Loucy (cell line): ENCODE data around the gene BTBD18.
"Not testable (repeated sequence)": the region's sequence is repeated elsewhere in the genome, so short reads cannot be mapped to it uniquely, and the experiment has no call there.

ENCODE experiments used
- H2AFZ ChIP-seq: fragments of 200-600 bp; sonication (generic); 2 replicates; pipeline ENCODE4 v1.6.0; 2016; ENCODE audit warnings: antibody characterized with exemption, mild to moderate bottlenecking, low read length, moderate library complexity
- H3F3A ChIP-seq: fragments of 200-600 bp; 2 replicates; pipeline ENCODE4 v1.6.0; 2016; ENCODE audit warnings: antibody characterized with exemption, low read depth, mild to moderate bottlenecking
- H3K27me3 ChIP-seq: fragments of 200-600 bp; sonication (generic); 2 replicates; pipeline ENCODE4 v1.6.1; 2014; ENCODE audit warnings: low read length, mild to moderate bottlenecking; ENCODE audit not compliant: insufficient read depth, poor library complexity, severe bottlenecking
- H3K36me3 ChIP-seq: fragments of 200-600 bp; sonication (generic); 2 replicates; pipeline ENCODE4 v1.6.1; 2016; ENCODE audit warnings: low read length; ENCODE audit not compliant: insufficient read depth
- H3K4me1 ChIP-seq: fragments of 200-600 bp; sonication (generic); 2 replicates; pipeline ENCODE4 v1.5.1; 2014; ENCODE audit warnings: low read length, mild to moderate bottlenecking; ENCODE audit not compliant: insufficient read depth, poor library complexity, severe bottlenecking
- H3K4me2 ChIP-seq: fragments of 200-600 bp; sonication (generic); 2 replicates; pipeline ENCODE4 v1.6.0; 2014; ENCODE audit warnings: antibody characterized with exemption, low read length, low read depth, mild to moderate bottlenecking; ENCODE audit not compliant: poor library complexity, severe bottlenecking
- H3K4me3 ChIP-seq: fragments of 200-600 bp; sonication (generic); 2 replicates; pipeline ENCODE4 v1.5.1; 2014; ENCODE audit warnings: low read length, mild to moderate bottlenecking, mixed read lengths; ENCODE audit not compliant: poor library complexity, severe bottlenecking
- H3K79me2 ChIP-seq: fragments of 200-600 bp; sonication (generic); 2 replicates; pipeline ENCODE4 v1.6.1; 2014; ENCODE audit warnings: low read length; ENCODE audit not compliant: insufficient read depth
- H3K9ac ChIP-seq: fragments of 200-600 bp; sonication (generic); 2 replicates; pipeline ENCODE4 v1.6.0; 2014; ENCODE audit warnings: mild to moderate bottlenecking, low read depth, low read length, moderate library complexity; ENCODE audit not compliant: poor library complexity, severe bottlenecking
- H3K9me2 ChIP-seq: fragments of 200-600 bp; sonication (generic); replicated peaks from 2 replicates; pipeline ENCODE4 v1.6.1; 2016; ENCODE audit warnings: low read depth, low read length, mixed read lengths
- H3K9me3 ChIP-seq: fragments of 200-600 bp; sonication (generic); 2 replicates; pipeline ENCODE4 v1.6.1; 2014; ENCODE audit warnings: mild to moderate bottlenecking, antibody characterized with exemption, low read length, low read depth; ENCODE audit not compliant: insufficient read depth
- H4K20me1 ChIP-seq: fragments of 200-600 bp; sonication (generic); 2 replicates; pipeline ENCODE4 v1.6.0; 2014; ENCODE audit warnings: antibody characterized with exemption, low read length, mild to moderate bottlenecking; ENCODE audit not compliant: insufficient read depth, poor library complexity, severe bottlenecking
- EZH2phosphoT487 ChIP-seq: fragments of 200-600 bp; IDR thresholded peaks from 2 replicates; pipeline ENCODE4 v1.6.1; 2018; ENCODE audit warnings: antibody characterized with exemption, mild to moderate bottlenecking, moderate library complexity, borderline replicate concordance
- TF ChIP-seq, protein P1 (sequence below): fragments of 200-600 bp; sonication (generic); conservative IDR thresholded peaks from 2 replicates; pipeline ENCODE4 v1.5.1; 2014; ENCODE audit warnings: mild to moderate bottlenecking, antibody characterized with exemption, low read length

The BTBD18 gene

GRCh38 chr11:57711414-57712255, 40.0 kb downstream of the BTBD18 start, which contains the start of gene MED19:
MED19 (minus strand) TSS chr11:57712215; CDS start chr11:57712179, 36 bp downstream.
- H3K4me1 ChIP-seq, result peaks cover 30% of the 10 kb centered on the region
- peaks cover 37% of the 10 kb centered on the region for H4K20me1 ChIP-seq
- H3K9me2 ChIP-seq, result no peaks in the 10 kb centered on the region
- peaks cover 67% of the 10 kb centered on the region for H3K79me2 ChIP-seq
- H2AFZ ChIP-seq, result peak within 1 kb of the TSS; percentile 95
- H3K36me3 ChIP-seq, result no peaks in the 10 kb centered on the region
- H3F3A ChIP-seq, result no peaks in the 10 kb centered on the region
- H3K9me3 ChIP-seq, result no peaks in the 10 kb centered on the region
- H3K4me3 ChIP-seq, result peak within 1 kb of the TSS; percentile 96
- peak within 1 kb of the TSS; percentile 95 for H3K9ac ChIP-seq
- peak within 1 kb of the TSS; percentile 99 for H3K4me2 ChIP-seq
- no peaks in the 10 kb centered on the region for H3K27me3 ChIP-seq
- no peak for TF ChIP-seq EZH2phosphoT487

DNA sequence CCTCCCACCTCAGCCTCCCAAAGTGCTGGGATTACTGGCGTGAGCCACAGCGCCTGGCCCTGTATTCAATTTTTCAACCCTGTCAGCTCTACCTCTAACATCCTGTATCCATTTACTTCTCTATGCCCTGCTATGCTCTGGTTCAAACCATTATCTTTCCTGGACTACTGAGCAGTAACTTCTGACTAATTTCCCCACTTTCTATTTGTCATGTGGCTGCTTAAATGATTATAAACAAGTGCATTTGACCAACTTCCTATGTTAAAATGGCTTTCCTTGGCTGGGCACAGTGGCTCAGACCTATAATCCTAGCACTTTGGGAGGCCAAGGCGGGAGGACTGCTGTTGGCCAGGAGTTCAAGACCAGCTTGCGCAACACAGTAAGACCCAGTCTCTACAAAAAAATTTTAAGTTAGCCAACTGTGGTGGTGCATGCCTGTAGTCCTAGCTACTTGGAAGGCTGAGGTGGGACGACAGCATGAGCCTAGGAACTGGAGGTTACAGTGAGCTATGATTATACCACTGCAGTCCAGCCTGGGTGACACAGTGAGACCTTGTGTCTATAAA, 41.7 kb downstream of the BTBD18 start:
- H3K4me1 ChIP-seq, result peaks cover 30% of the 10 kb centered on the region
- H3K9me2 ChIP-seq, result no peaks in the 10 kb centered on the region
- no peaks in the 10 kb centered on the region for H3K27me3 ChIP-seq
- peaks cover 2% of the 10 kb centered on the region; the same call in 1 of the 2 replicates for H3K36me3 ChIP-seq
- H4K20me1 ChIP-seq, result peaks cover 37% of the 10 kb centered on the region
- H3F3A ChIP-seq, result no peaks in the 10 kb centered on the region
- H3K4me2 ChIP-seq, result peak overlapping the region; percentile 99
- no peak overlapping the region for H2AFZ ChIP-seq
- H3K4me3 ChIP-seq, result no peak overlapping the region
- no peaks in the 10 kb centered on the region for H3K9me3 ChIP-seq
- H3K9ac ChIP-seq, result no peak overlapping the region
- peaks cover 71% of the 10 kb centered on the region for H3K79me2 ChIP-seq
- TF ChIP-seq EZH2phosphoT487, result no peak
- TF ChIP-seq, protein P1, sequence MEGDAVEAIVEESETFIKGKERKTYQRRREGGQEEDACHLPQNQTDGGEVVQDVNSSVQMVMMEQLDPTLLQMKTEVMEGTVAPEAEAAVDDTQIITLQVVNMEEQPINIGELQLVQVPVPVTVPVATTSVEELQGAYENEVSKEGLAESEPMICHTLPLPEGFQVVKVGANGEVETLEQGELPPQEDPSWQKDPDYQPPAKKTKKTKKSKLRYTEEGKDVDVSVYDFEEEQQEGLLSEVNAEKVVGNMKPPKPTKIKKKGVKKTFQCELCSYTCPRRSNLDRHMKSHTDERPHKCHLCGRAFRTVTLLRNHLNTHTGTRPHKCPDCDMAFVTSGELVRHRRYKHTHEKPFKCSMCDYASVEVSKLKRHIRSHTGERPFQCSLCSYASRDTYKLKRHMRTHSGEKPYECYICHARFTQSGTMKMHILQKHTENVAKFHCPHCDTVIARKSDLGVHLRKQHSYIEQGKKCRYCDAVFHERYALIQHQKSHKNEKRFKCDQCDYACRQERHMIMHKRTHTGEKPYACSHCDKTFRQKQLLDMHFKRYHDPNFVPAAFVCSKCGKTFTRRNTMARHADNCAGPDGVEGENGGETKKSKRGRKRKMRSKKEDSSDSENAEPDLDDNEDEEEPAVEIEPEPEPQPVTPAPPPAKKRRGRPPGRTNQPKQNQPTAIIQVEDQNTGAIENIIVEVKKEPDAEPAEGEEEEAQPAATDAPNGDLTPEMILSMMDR, result no peak

GRCh38 chr11:57705432-57705831, 46.2 kb downstream of the BTBD18 start:
- not testable (repeated sequence) for H4K20me1 ChIP-seq, H3K9me3 ChIP-seq, H2AFZ ChIP-seq, H3F3A ChIP-seq, H3K4me1 ChIP-seq, H3K9ac ChIP-seq, H3K27me3 ChIP-seq, H3K4me3 ChIP-seq, H3K4me2 ChIP-seq, H3K9me2 ChIP-seq
- Histone ChIP-seq H3K79me2 (peaks cover 30% of the 10 kb centered on the region), H3K36me3 (peaks cover 35% of the 10 kb centered on the region; the same call in 1 of the 2 replicates)

- H3K36me3 ChIP-seq, result peaks cover 39% of the 10 kb centered on the region; the same call in 1 of the 2 replicates
These were observed 46.7 kb downstream of the BTBD18 start for GRCh38 chr11:57704932-57705331.

More at GRCh38 chr11:57704932-57705331, 46.7 kb downstream of the BTBD18 start:
- Histone ChIP-seq H3K9me2 (no peaks in the 10 kb centered on the region), H3K4me3 (no peak overlapping the region), H4K20me1 (no peaks in the 10 kb centered on the region), H3K9ac (no peak overlapping the region), H2AFZ (no peak overlapping the region), H3F3A (no peaks in the 10 kb centered on the region), H3K27me3 (no peaks in the 10 kb centered on the region), H3K79me2 (peaks cover 25% of the 10 kb centered on the region; the same call in 1 of the 2 replicates), H3K4me1 (peaks cover 5% of the 10 kb centered on the region), H3K4me2 (no peak overlapping the region), H3K9me3 (no peaks in the 10 kb centered on the region)
- TF ChIP-seq, protein P1, result no peak
- no peak for TF ChIP-seq EZH2phosphoT487
